Smooth muscle cell (in vitro differentiated cells): ENCODE data around the gene BCAS3. TPM values are rescaled to one million over a fixed set of nuclear protein-coding genes. Genes with fewer than 3 reads are reported as not detected.

Experiments used
- DNase-seq: peaks from one replicate; lab custom pipeline; 2025; ENCODE audit not compliant: unreplicated experiment; lab: John Stamatoyannopoulos, UW
- H2AFZ ChIP-seq: fragments of 200-600 bp; sonication (generic); 2 replicates; pipeline ENCODE4 v1.6.0; 2016; ENCODE audit warnings: antibody characterized with exemption, low read depth, mild to moderate bottlenecking
- H3F3A ChIP-seq: fragments of 200-600 bp; sonication (generic); 2 replicates; pipeline ENCODE4 v1.6.0; 2017; ENCODE audit warnings: antibody characterized with exemption, low read depth
- H3K27ac ChIP-seq: fragments of 200-600 bp; sonication (generic); 2 replicates; pipeline ENCODE4 v1.5.1; 2016; ENCODE audit warnings: low read depth, mild to moderate bottlenecking
- H3K27me3 ChIP-seq: fragments of 200-600 bp; sonication (generic); 2 replicates; pipeline ENCODE4 v1.6.1; 2016; ENCODE audit warnings: low read depth, mild to moderate bottlenecking
- H3K36me3 ChIP-seq: fragments of 200-600 bp; sonication (generic); 2 replicates; pipeline ENCODE4 v1.5.1; 2016; ENCODE audit warnings: low read depth
- H3K4me1 ChIP-seq: fragments of 200-600 bp; sonication (generic); 2 replicates; pipeline ENCODE4 v1.5.1; 2016; ENCODE audit warnings: low read depth
- H3K4me2 ChIP-seq: fragments of 200-600 bp; sonication (generic); 2 replicates; pipeline ENCODE4 v1.6.0; 2016; ENCODE audit warnings: mild to moderate bottlenecking
- H3K4me3 ChIP-seq: fragments of 200-600 bp; sonication (generic); 2 replicates; pipeline ENCODE4 v1.5.1; 2016; ENCODE audit warnings: mild to moderate bottlenecking
- H3K79me2 ChIP-seq: fragments of 200-600 bp; sonication (generic); 2 replicates; pipeline ENCODE4 v1.6.0; 2016; ENCODE audit warnings: low read depth, mild to moderate bottlenecking
- H3K9ac ChIP-seq: fragments of 200-600 bp; sonication (generic); 2 replicates; pipeline ENCODE4 v1.6.0; 2016; ENCODE audit warnings: low read depth
- H3K9me3 ChIP-seq: fragments of 200-600 bp; sonication (generic); replicated peaks from 2 replicates; pipeline ENCODE4 v1.5.1; 2016; ENCODE audit warnings: low read depth
- H4K20me1 ChIP-seq: fragments of 200-600 bp; sonication (generic); 2 replicates; pipeline ENCODE4 v1.6.0; 2016; ENCODE audit warnings: low read depth
- CTCF ChIP-seq: fragments of 200-600 bp; sonication (generic); IDR thresholded peaks from 2 replicates; pipeline ENCODE4 v1.5.1; 2017; ENCODE audit warnings: borderline replicate concordance, mild to moderate bottlenecking, antibody characterized with exemption; ENCODE audit not compliant: insufficient read depth, poor library complexity, severe bottlenecking
- WGBS: methylation state at CpG from one replicate; pipeline ENCODE4 v1.1.7; 2016; ENCODE audit warnings: low lambda C conversion rate; 5-methylcytosine and 5-hydroxymethylcytosine counted together
- polyA plus RNA-seq: library from polyadenylated mRNA; unstranded; fragments of >200 nt; fragmentation: Nextera tagmentation; extraction: Ambion mirVana; gene quantifications from 2 replicates; pipeline ENCODE4 v1.2.1, GENCODE V29; 2016
- total RNA-seq: library from RNA; depleted of rRNA; stranded (reverse); fragments of >200 nt; gene quantifications from 2 replicates; pipeline ENCODE4 v1.2.3, GENCODE V29; 2014

The BCAS3 gene
- total and polyA plus RNA-seq, 2 experiments from 2014 or later, result 17.2 to 54.5 TPM

- no peaks in the 10 kb centered on the region for H3K27me3 ChIP-seq
- 97% methylated on average over 7 of the region's 7 CpGs for WGBS
- no peaks in the 10 kb centered on the region for H4K20me1 ChIP-seq
- no peak overlapping the region for H3K4me3 ChIP-seq
- no peak overlapping the region for H2AFZ ChIP-seq
- no peak overlapping the region for H3K4me2 ChIP-seq
- no peaks in the 10 kb centered on the region for H3K36me3 ChIP-seq
- H3F3A ChIP-seq, result no peaks in the 10 kb centered on the region
- H3K27ac ChIP-seq, result no peak overlapping the region
- no peaks in the 10 kb centered on the region for H3K9me3 ChIP-seq
- H3K79me2 ChIP-seq, result no peaks in the 10 kb centered on the region
- no peak for TF ChIP-seq CTCF
- no peaks in the 10 kb centered on the region for H3K4me1 ChIP-seq
- H3K9ac ChIP-seq, result no peak overlapping the region
- no peak for DNase-seq
Observed at GRCh38 chr17:60685437-60685836, 7.8 kb downstream of the BCAS3 start.

GRCh38 chr17:60695960-60696359 lies 18.3 kb downstream of the BCAS3 start:
- no peak overlapping the region for H2AFZ ChIP-seq
- no peaks in the 10 kb centered on the region for H4K20me1 ChIP-seq
- H3K9me3 ChIP-seq, result no peaks in the 10 kb centered on the region
- no peak overlapping the region for H3K9ac ChIP-seq
- no peaks in the 10 kb centered on the region for H3K27me3 ChIP-seq
- H3K27ac ChIP-seq, result no peak overlapping the region
- H3K4me2 ChIP-seq, result no peak overlapping the region
- H3K79me2 ChIP-seq, result no peaks in the 10 kb centered on the region
- no peaks in the 10 kb centered on the region for H3K36me3 ChIP-seq
- H3K4me3 ChIP-seq, result no peak overlapping the region
- no peaks in the 10 kb centered on the region for H3F3A ChIP-seq
- no peaks in the 10 kb centered on the region for H3K4me1 ChIP-seq
- DNase-seq, result no peak
- TF ChIP-seq CTCF, result no peak

- Histone ChIP-seq H3K4me1 (no peaks in the 10 kb centered on the region), H4K20me1 (no peaks in the 10 kb centered on the region), H3K27ac (no peak overlapping the region), H3K27me3 (no peaks in the 10 kb centered on the region), H3K9ac (no peak overlapping the region), H2AFZ (no peak overlapping the region), H3K4me2 (no peak overlapping the region), H3K79me2 (no peaks in the 10 kb centered on the region), H3K4me3 (no peak overlapping the region), H3K9me3 (no peaks in the 10 kb centered on the region), H3K36me3 (no peaks in the 10 kb centered on the region), H3F3A (no peaks in the 10 kb centered on the region)
- TF ChIP-seq CTCF, result no peak
- WGBS, result 96% methylated on average over 3 of the region's 3 CpGs
- DNase-seq, result no peak
Observed at GRCh38 chr17:60699090-60699489, 21.4 kb downstream of the BCAS3 start.

- no peak for TF ChIP-seq CTCF
- Histone ChIP-seq H4K20me1 (no peaks in the 10 kb centered on the region), H3K27ac (no peak overlapping the region), H3F3A (no peaks in the 10 kb centered on the region), H3K9ac (no peak overlapping the region), H3K36me3 (no peaks in the 10 kb centered on the region), H2AFZ (no peak overlapping the region), H3K4me3 (no peak overlapping the region), H3K79me2 (no peaks in the 10 kb centered on the region), H3K27me3 (no peaks in the 10 kb centered on the region), H3K4me1 (no peaks in the 10 kb centered on the region), H3K9me3 (no peaks in the 10 kb centered on the region), H3K4me2 (no peak overlapping the region)
- no peak for DNase-seq
- 49% methylated on average over 3 of the region's 3 CpGs for WGBS
Observed at GRCh38 chr17:60704170-60704569, 26.5 kb downstream of the BCAS3 start.
